Suppressor macrophage (primary cell): ENCODE results near the gene AGPAT1.
A peak's percentile ranks its signal among the peaks of the same experiment; 100 is the strongest.
"Not testable (repeated sequence)": the region's sequence is repeated elsewhere in the genome, so short reads cannot be mapped to it uniquely, and the experiment has no call there.

ENCODE experiments used
- DNase-seq, 4 experiments: peaks; one replicate each; pipeline ENCODE4 v3.0.0-alpha.2; 2020 to 2022

Gene AGPAT1

GRCh38 chr6:32186151-32186840 lies 10.4 kb upstream of the AGPAT1 start:
- not testable (repeated sequence) for DNase-seq

GRCh38 chr6:32185681-32186131 lies 9.8 kb upstream of the AGPAT1 start:
- peak; percentile 39 to 62 (median 49) for DNase-seq

DNA sequence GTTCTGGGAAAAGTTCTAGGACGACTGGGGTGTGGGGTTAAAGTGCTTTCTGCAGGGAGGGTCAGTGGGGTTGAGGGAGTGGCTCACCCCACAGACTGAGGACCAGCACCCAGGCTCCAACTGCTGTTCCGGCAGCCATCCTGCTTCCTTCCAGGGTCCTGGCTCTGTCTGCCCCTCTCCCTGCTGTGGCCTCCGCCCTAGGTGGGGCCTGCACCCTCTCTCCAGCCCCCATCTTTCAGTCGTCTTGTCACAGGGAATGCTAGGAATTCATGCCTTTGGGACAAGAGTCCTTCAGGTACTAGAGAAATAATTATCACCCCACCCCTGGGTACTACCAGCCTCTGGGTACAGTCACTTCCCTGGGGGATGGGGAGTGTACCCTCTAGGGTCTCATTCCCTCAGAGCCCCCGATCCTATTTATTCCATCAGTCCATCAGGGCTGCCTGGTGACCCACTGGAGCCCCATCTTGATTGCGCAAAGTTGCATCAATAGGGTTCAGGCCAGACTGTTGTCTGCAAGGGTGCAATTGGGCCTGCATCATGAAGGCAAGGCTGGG lies 8.3 kb upstream of the AGPAT1 start, which contains the start of gene AGER:
TSS of gene AGER (minus strand) at position 170 of the 557 bp plus-strand sequence. CDS start at position 139, 31 bp downstream.
- DNase-seq: no peak

- no peak for DNase-seq
These were observed 7.7 kb upstream of the AGPAT1 start for GRCh38 chr6:32183483-32184083.

DNA sequence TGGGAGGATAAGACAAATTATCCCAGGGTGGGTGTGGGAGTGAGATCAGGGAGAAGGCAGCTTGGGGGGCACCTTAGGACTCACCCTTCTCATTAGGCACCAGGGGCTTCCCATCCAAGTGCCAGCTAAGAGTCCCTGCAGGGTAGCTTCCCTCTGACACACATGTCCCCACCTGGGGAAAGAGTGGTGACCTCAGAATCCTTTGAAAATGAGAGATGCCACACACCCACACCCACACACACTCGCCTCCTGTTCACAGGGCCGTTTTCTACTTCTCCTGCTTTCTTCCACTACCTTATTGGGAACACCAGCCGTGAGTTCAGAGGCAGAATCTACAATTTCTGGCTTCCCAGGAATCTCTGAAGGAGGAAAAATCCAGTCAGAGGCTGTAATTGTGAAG lies 7.1 kb upstream of the AGPAT1 start:
- no peak for DNase-seq

GRCh38 chr6:32182555-32182981 lies 6.7 kb upstream of the AGPAT1 start:
- DNase-seq: no peak

GRCh38 chr6:32181915-32182529 lies 6.1 kb upstream of the AGPAT1 start:
- DNase-seq: no peak

- no peak for DNase-seq
These were observed 5.3 kb upstream of the AGPAT1 start for GRCh38 chr6:32181148-32181702.

- DNase-seq: no peak
These were observed 4.0 kb upstream of the AGPAT1 start for GRCh38 chr6:32179766-32180405.

DNA sequence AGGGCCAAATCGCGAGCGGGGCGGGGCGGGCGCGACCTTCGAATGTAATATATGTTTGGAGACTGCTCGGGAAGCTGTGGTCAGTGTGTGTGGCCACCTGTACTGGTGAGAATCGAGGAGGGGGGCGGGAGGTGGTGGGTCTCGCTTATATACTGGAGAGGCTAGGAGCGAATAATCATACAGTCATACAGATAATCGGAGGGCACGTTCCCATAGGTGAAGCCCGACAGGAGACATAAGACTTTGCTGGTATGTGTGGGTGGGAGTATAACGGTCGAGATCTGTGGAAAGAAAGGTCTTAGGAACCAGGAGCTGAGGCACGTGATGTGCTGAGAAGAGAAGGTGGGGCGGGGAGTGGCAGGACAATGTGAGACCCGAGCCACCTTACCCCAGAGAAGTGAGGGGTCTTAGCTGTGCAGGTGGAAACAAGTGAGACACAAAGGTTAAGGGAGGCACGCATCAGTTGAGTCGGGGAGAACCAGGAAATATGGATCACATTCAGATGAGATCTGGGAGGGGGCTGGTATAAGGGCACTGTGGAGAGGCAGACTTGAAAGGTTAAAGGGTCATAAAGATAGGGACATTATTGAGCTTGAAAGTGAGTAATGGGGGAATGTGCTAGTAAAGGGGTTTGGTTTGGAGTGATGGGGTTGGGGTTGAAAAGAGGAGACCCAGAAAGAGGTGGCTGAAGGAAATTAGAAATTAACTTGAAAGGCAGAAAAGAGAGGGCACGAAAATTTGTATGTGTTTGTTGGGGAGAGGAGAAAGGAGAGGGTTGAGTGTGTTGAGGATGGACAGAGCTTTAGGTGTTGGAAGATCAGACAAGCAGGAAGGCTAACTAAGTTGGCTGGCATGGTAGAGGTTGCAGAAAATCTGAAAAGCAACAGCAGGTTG lies 2.9 kb upstream of the AGPAT1 start:
- DNase-seq: no peak

DNA sequence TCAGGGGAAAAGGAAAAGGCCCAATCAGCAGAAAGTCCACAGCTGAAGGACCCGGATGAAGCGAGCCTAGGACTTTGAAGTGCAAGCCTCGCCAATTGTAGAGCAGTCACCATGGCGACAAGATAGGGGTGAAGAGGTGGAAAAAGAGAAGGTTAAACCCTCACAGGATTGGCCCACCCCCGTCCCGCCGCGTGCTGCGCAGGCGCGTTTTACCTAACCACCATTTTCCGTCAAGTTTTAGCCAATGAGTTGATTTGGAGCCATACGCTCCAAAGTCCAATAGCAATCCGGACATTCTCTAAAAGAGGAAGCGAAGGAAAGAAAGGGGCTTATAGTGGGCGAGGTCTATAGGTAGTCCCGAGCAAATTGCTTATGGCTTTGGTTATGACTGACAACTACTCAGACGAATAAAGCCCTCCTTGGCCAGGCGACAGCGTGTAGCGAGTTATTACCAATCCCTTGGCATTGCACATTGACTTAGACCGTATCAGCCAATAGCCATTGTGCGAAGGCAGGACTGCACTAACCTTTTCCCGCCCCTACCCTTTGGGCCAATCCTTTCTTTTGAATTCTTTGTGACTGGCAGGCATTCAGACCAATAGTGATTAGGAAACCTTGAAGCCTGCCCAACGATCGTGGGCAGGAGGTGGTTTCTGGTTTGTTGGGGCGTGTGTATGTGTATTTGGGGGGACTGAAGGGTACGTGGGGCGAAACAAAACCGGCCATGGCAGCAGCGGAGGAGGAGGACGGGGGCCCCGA lies 2.1 kb upstream of the AGPAT1 start, which contains the start of gene RNF5:
TSS of gene RNF5 (plus strand) at position 618 of the 759 bp plus-strand sequence. CDS start at position 725, 107 bp downstream.
- DNase-seq: peak; percentile 96 to 100 (median 99)

- DNase-seq: peak in 3 of 4 experiments; percentile 59 to 65 (median 60)
These were observed 1.4 kb upstream of the AGPAT1 start for GRCh38 chr6:32177183-32177787.

GRCh38 chr6:32176476-32177182 lies 745 bp upstream of the AGPAT1 start:
- peak in 1 of 4 experiments; percentile 33 for DNase-seq

DNA sequence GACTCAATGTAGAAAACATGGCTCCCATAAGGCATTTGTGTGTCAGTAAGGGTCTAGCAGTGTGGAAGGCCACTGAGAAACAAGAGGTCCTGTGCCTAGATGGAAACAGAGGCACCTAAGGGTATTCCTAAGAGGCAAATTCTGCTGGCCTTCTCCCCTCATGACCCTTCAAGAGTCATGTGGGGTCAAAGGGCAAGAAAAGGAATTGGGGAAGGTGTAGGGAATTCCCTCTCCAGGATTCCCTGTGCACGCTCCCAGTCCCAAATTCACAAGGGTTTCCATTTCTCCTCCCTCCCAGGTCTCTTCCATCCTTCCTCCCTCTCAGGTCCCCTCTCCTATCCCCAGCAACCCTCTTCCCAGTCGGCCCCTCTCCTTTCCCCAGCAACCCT lies 568 bp downstream of the AGPAT1 start:
- no peak for DNase-seq

DNA sequence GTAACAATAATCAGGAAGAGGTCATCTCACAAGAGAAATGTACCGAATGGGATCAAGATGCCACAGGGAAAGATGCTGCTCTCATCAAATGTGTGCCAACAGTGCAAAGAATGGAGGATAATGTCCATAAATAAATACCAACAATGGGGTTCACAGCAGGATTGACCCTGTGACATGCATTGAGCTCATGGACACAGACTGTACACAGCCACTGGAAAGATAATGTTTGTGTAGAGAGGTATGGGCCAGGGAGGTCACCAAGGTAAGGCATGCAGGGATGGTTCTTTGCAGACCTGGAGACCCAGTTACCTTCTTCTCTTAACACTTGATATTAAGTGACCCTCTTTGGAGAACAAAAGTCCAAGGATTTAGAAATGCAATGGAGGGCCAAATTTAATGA lies 1.5 kb downstream of the AGPAT1 start:
- DNase-seq: no peak

DNA sequence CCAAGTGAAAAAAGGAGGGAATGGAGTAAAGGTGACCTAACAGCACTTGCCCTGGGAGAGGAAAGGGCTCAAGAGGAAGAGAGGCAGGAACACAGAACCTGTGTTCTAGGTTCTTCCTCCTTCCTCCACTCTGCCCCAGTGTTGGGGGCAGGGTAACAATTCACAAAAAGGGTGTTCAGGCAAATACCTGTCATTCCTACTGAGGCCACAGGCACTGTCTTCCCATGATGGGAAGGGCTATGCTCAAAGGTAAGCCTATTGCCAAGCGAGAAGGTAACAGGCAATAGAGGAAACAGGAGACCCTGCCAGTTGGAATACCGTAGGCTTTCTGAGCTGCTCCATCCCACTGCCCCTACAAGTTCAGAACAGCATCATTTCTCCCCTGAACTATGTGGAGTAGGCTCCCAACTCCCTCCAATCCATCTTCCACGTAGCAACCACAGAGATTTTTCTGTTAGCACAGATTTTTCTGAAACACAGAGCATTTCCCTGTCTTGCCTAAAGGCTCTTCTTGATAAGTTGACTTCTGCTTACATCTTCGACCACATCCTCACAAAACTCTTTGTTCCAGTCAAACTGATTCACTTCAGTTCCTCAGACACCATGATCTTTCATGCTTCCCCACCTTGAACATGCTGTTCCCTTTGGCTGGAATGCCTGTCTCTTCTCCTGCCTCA lies 2.7 kb downstream of the AGPAT1 start:
- DNase-seq: peak in 2 of 4 experiments; percentile 20 to 31

DNA sequence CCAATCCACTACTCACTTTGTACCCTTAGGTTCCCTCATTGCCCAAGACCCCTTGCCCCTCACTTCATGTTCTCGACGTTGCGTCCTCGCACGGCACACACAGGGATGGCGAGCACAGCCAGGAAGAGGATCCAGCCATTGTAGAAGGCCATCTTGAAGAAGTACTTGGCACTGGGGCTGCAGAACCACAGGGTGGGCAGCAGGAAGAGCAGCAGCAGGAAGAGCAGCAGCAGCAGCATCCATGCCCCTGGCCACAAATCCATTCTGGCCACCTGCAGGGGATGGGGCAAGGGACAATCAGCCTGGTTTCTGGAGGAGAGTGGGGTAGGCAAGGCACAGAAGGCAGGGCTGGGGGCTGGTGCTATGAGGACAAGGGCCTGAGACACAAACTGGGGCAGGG lies 4.7 kb downstream of the AGPAT1 start:
- no peak for DNase-seq

- no peak for DNase-seq
These were observed 5.6 kb downstream of the AGPAT1 start for GRCh38 chr6:32170294-32170693.
